AG09319 (cell line): ENCODE measurements around the gene EML6.

Source experiments
- DNase-seq: peaks from one replicate; pipeline ENCODE4 v3.0.0-alpha.2; 2010; ENCODE audit warnings: low read depth; ENCODE audit errors: extremely low read depth
- TF ChIP-seq, protein P1 (sequence below): IDR thresholded peaks from 2 replicates; pipeline ENCODE4 v1.5.1; 2011; ENCODE audit warnings: low read depth, mild to moderate bottlenecking, inconsistent platforms, low read length, moderate library complexity

Gene EML6

GRCh38 chr2:54964816-54965215 lies 241.4 kb downstream of the EML6 start:
- TF ChIP-seq, protein P1, sequence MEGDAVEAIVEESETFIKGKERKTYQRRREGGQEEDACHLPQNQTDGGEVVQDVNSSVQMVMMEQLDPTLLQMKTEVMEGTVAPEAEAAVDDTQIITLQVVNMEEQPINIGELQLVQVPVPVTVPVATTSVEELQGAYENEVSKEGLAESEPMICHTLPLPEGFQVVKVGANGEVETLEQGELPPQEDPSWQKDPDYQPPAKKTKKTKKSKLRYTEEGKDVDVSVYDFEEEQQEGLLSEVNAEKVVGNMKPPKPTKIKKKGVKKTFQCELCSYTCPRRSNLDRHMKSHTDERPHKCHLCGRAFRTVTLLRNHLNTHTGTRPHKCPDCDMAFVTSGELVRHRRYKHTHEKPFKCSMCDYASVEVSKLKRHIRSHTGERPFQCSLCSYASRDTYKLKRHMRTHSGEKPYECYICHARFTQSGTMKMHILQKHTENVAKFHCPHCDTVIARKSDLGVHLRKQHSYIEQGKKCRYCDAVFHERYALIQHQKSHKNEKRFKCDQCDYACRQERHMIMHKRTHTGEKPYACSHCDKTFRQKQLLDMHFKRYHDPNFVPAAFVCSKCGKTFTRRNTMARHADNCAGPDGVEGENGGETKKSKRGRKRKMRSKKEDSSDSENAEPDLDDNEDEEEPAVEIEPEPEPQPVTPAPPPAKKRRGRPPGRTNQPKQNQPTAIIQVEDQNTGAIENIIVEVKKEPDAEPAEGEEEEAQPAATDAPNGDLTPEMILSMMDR: no peak
- no peak for DNase-seq

- DNase-seq: no peak
- TF ChIP-seq, protein P1: no peak
Measured at GRCh38 chr2:54965425-54965824, 242.0 kb downstream of the EML6 start.

DNA sequence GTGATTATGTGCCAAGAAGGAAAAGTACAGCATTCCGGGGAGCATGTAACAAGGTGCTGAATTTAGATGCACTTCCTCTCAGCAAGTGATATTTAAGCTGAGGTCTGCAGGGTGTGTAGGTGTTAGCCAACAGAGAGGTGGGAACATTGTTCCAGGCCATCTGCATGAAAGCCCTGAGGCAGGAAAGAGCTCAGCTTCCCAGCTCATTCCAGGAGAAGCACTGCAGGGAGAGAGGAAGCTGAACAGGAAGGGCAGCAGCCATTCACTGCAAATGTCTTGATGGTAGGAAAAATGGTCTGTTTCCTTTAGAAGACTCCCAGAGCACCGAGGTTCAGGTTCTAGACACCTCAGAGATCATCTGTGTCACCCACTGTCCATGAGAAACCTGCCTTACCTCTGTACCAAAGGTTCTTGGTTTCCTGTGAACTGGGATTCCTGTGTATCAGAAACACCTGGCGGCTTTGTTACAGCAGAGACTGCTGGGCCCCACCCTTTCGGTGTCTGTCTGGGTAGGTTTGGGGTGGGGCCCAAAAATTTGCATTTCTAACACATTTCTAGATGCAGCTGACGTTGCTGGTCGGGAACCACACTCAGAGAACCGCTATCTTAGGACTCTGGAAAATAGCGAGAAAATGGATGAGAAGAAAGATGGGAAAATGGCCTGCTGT lies 242.8 kb downstream of the EML6 start:
- DNase-seq: no peak
- TF ChIP-seq, protein P1: no peak

DNA sequence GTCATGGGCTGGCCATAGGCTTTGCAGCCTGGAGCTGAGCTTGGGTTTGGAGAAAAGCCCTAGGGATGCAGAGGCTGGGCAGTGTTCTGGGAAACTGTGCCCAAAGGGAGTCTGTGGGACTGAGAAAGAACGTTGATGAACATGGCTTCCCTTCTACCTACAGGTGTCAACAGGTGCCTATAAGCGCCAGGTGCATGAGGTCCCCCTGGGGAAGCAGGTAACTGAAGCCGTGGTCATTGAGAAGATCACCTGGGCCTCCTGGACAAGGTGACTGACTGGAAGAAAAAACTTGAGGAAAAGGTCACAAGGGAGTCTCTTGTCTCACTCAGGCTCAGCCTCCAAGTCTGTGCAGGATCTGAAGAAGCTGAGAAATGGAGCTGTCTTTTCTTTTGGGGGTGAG lies 243.4 kb downstream of the EML6 start:
- no peak for DNase-seq
- TF ChIP-seq, protein P1: no peak

- TF ChIP-seq, protein P1: no peak
- DNase-seq: no peak
Measured at GRCh38 chr2:54967269-54967668, 243.8 kb downstream of the EML6 start.

DNA sequence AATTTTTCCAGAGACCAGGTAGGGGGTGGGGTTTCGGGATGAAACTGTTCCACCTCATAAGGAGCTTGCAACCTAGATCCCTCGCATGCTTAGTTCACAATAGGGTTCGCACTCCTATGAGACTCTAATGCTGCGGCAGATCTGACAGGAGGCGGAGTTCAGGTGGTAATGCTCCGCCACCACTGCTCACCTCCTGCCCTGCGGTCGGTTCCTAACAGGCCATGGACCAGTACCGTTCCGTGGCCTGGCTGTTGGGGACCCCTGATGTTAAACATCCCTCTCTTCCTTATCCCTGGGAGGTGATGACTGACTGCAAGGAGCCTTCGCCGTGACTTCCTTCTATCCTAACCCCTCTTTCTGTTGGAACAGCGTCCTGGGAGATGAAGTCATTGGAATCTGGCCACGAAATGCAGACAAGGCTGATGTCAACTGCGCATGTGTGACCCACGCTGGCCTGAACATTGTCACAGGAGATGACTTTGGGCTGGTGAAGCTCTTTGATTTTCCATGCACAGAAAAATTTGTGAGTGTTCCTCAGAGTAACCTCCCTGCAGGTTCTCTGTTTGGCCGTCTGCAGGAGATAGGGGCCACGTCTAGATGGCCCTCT lies 244.4 kb downstream of the EML6 start:
- no peak for DNase-seq
- TF ChIP-seq, protein P1: no peak

DNA sequence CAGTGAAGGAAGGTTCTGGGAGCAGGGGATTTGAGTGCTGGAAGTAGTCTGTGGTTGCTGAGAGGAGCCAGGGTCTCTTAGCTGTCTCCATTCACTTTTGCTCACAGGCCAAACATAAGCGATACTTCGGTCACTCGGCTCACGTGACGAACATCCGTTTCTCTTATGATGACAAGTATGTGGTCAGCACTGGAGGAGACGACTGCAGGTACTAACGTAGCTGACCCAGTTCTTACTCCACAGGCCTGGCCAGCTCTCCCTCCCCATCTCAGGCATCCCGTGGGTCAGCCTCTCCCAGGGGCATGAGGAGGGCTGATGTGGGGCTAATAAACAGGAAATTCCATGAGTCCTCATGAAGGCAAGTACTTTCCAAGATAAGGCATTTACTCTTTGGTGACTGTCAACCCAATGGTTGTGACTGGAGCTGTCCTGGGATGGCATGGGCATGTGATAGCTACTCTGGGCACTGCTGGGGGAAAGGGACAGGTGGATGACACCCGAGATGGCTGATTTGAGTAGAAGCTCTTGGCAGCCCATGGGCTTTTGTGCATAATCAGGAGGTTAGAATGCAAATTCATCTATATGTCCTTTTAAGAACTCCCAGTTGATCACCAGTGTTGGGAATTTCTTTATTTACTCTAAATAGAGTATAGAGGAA lies 245.2 kb downstream of the EML6 start:
- TF ChIP-seq, protein P1: no peak
- no peak for DNase-seq
